Measurements from ENCODE around the gene DDX3X.
"Not testable (repeated sequence)": the region's sequence is repeated elsewhere in the genome, so short reads cannot be mapped to it uniquely, and the experiment has no call there.

The DDX3X gene

GRCh38 chrX:41333744-41334362 lies at the start of gene DDX3X:
TSS of gene DDX3X (plus strand) at chrX:41334162. CDS start at chrX:41334253, 91 bp downstream.
- DNase-seq = peak; percentile 42 to 76

GRCh38 chrX:41285928-41286327 lies 48.0 kb upstream of the DDX3X start:
- not testable (repeated sequence) for DNase-seq

- DNase-seq = no peak
Observed at GRCh38 chrX:41288641-41289040, 45.3 kb upstream of the DDX3X start.

GRCh38 chrX:41289095-41289494 lies 44.9 kb upstream of the DDX3X start:
- no peak for DNase-seq

GRCh38 chrX:41291309-41291708 lies 42.7 kb upstream of the DDX3X start:
- DNase-seq = no peak

GRCh38 chrX:41293269-41293668 lies 40.7 kb upstream of the DDX3X start:
- DNase-seq = no peak

- DNase-seq = no peak
Observed at GRCh38 chrX:41300758-41301437, 33.1 kb upstream of the DDX3X start.

GRCh38 chrX:41301438-41301824 lies 32.5 kb upstream of the DDX3X start:
- no peak for DNase-seq

- no peak for DNase-seq
Observed at GRCh38 chrX:41302370-41302769, 31.6 kb upstream of the DDX3X start.

- DNase-seq = no peak
Observed at GRCh38 chrX:41303013-41303412, 30.9 kb upstream of the DDX3X start.

GRCh38 chrX:41304178-41304577 lies 29.8 kb upstream of the DDX3X start:
- DNase-seq = no peak

GRCh38 chrX:41308884-41309647 lies 24.9 kb upstream of the DDX3X start:
- DNase-seq = no peak

GRCh38 chrX:41312786-41313185 lies 21.2 kb upstream of the DDX3X start:
- no peak for DNase-seq

GRCh38 chrX:41313419-41313818 lies 20.5 kb upstream of the DDX3X start:
- DNase-seq = no peak

- DNase-seq = no peak
Observed at GRCh38 chrX:41314204-41314603, 19.8 kb upstream of the DDX3X start.

- no peak for DNase-seq
Observed at GRCh38 chrX:41314881-41315280, 19.1 kb upstream of the DDX3X start.

- DNase-seq = not testable (repeated sequence)
Observed at GRCh38 chrX:41316266-41316665, 17.7 kb upstream of the DDX3X start.

- no peak for DNase-seq
Observed at GRCh38 chrX:41317477-41318208, 16.3 kb upstream of the DDX3X start.

GRCh38 chrX:41320393-41320792 lies 13.6 kb upstream of the DDX3X start:
- DNase-seq = no peak

- DNase-seq = no peak
Observed at GRCh38 chrX:41322821-41323603, 10.9 kb upstream of the DDX3X start.

- DNase-seq = no peak
Observed at GRCh38 chrX:41326431-41326830, 7.5 kb upstream of the DDX3X start.

- no peak for DNase-seq
Observed at GRCh38 chrX:41327341-41327740, 6.6 kb upstream of the DDX3X start.

All from cerebellar nuclear complex (tissue), 1 donor.